Activated CD4-positive, alpha-beta T cell treated with anti-CD3 and anti-CD28 coated beads, Interleukin-2, amount 10 ng/mL, durations not matched to agents 24 days and 14 days (primary cell): ENCODE measurements around the gene PLCD1. TPM values are rescaled to one million over a fixed set of nuclear protein-coding genes. Genes with fewer than 3 reads are reported as not detected.
"Not testable (repeated sequence)": the region's sequence is repeated elsewhere in the genome, so short reads cannot be mapped to it uniquely, and the experiment has no call there.

ENCODE experiments used
- DNase-seq: peaks from one replicate; pipeline ENCODE4 v3.0.0; 2022
- H3K27ac Mint-ChIP-seq: one replicate; pipeline ENCODE4 v1.8.0; 2022; ENCODE audit warnings: mild to moderate bottlenecking, mixed read lengths
- H3K27me3 Mint-ChIP-seq: one replicate; pipeline ENCODE4 v1.8.0; 2022; ENCODE audit warnings: mixed read lengths
- H3K36me3 Mint-ChIP-seq: one replicate; pipeline ENCODE4 v1.8.0; 2022; ENCODE audit warnings: low read depth, mild to moderate bottlenecking, mixed read lengths
- H3K4me1 Mint-ChIP-seq: one replicate; pipeline ENCODE4 v1.8.0; 2021; ENCODE audit warnings: mixed read lengths
- H3K4me3 Mint-ChIP-seq: one replicate; pipeline ENCODE4 v1.8.0; 2022; ENCODE audit warnings: mild to moderate bottlenecking, moderate library complexity, mixed read lengths
- H3K9me3 Mint-ChIP-seq: one replicate; pipeline ENCODE4 v1.8.0; 2021; ENCODE audit warnings: mixed read lengths
- intact Hi-C: fragments of 100-400 bp; cut with micrococcal nuclease; formaldehyde crosslinking; loops from one replicate; pipeline ENCODE4 v1.15.1; 2023
- total RNA-seq: library from RNA; stranded (reverse); gene quantifications from 2 replicates; pipeline ENCODE4 v1.2.3, GENCODE V29; 2022

The PLCD1 gene
- total RNA-seq, 1 donor from 2014 or later: 4.2 TPM

DNA sequence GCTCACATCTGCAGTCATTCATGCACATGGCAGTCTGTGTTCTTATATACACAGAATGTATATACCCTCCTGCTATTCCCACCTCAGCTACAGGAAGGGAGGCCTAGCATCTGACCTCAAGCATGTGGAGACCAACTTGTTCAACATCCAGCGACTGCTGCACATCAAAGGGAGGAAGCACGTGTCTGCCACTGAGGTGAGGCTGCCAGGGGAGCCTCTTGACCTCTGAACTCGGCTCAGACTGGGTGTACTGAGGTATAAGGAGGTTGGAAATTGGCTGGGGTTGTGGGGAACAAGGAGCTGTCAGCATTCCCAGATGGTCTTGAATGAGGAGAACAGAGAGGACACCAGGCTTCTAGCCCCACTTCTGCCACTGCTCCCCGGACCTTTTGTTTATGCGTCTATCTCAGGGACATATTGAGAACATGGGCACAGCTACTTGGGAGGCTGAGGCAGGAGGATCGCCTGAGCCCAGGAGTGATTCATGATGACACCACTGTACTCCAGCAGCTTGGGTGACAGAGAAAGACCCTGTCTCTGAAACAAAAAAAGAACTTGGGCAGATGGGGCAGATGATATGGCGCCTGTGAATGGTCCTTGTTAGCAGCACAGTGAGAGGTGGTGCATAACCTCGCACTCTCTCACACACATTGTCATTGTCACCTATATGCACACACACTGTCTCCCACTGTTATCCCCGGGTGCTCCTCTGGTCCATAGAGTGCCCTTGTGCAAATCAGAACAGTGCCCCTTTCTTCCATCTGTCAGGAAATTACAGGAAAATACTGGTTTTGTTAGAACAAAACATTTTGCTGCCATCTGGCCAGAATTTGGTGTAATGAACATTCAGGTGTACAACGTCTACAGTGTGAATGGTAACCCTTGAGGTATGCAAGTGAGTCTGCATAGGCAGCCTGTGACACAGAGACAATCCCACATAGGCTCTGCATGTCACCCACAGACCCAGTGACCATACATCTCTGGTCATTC, 33.5 kb downstream of the PLCD1 start:
- peak; percentile 74 for DNase-seq
- H3K27me3 Mint-ChIP-seq: peaks cover 2% of the 10 kb centered on the region
- H3K36me3 Mint-ChIP-seq: peaks cover 34% of the 10 kb centered on the region
- intact Hi-C loops: loop anchor here (2.0 kb wide), 1 partner anchor 43 kb away; the partner anchor contains the start of gene DLEC1
- H3K27ac Mint-ChIP-seq: peak overlapping the region; percentile 95
- peak overlapping the region; percentile 97 for H3K4me3 Mint-ChIP-seq
- H3K4me1 Mint-ChIP-seq: peaks cover 52% of the 10 kb centered on the region
- H3K9me3 Mint-ChIP-seq: no peaks in the 10 kb centered on the region

GRCh38 chr3:37994639-37994972, 34.8 kb downstream of the PLCD1 start:
- Mint-ChIP-seq H3K9me3 (no peaks in the 10 kb centered on the region), H3K27ac (peak overlapping the region; percentile 95), H3K36me3 (peaks cover 27% of the 10 kb centered on the region), H3K27me3 (peaks cover 2% of the 10 kb centered on the region), H3K4me3 (peak overlapping the region; percentile 97), H3K4me1 (peaks cover 50% of the 10 kb centered on the region)
- no peak for DNase-seq
- intact Hi-C loops: loop anchor here (1.0 to 2.0 kb wide), 2 partner anchors 44 to 171 kb away; partner anchors contain the start of genes DLEC1 and OXSR1

DNA sequence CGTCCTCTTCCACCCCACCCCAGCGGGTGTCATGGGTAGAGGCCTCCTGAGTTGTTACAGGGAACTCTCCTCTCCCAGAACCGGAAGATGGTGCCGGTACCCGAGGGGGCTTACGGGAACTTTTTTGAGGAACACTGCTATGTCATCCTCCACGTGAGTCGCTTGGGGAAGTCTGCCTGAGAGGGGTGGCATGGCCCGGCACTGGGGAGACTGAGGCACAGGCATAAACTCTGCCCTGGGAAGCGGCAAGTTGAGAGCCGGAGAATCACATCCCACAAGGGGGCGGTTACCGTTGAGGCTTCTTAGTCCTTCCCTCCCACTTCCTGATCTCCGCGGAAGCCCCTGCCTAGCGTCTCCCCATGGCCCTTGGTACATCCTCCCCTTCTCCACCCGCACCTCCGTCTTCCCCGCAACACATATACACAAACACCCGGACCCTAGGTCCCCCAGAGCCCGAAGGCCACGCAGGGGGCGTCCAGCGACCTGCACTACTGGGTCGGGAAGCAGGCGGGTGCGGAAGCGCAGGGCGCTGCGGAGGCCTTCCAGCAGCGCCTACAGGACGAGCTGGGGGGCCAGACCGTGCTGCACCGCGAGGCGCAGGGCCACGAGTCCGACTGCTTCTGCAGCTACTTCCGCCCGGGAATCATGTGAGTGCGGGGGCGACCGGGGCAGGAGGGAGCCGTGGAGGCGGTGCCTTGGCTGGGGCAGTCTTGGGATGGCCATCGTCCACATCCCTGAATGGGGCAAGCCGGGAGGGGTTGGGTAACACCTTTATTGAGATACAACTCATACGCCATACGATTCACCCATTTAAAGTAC, 35.4 kb downstream of the PLCD1 start:
- intact Hi-C loops: loop anchor here (1.0 to 2.0 kb wide), 2 partner anchors 45 to 171 kb away; partner anchors contain the start of genes DLEC1 and OXSR1
- peaks cover 46% of the 10 kb centered on the region for H3K4me1 Mint-ChIP-seq
- H3K9me3 Mint-ChIP-seq: no peaks in the 10 kb centered on the region
- H3K27ac Mint-ChIP-seq: peak overlapping the region; percentile 95
- H3K4me3 Mint-ChIP-seq: peak overlapping the region; percentile 97
- peaks cover 2% of the 10 kb centered on the region for H3K27me3 Mint-ChIP-seq
- peak; percentile 89 for DNase-seq
- peaks cover 21% of the 10 kb centered on the region for H3K36me3 Mint-ChIP-seq

DNA sequence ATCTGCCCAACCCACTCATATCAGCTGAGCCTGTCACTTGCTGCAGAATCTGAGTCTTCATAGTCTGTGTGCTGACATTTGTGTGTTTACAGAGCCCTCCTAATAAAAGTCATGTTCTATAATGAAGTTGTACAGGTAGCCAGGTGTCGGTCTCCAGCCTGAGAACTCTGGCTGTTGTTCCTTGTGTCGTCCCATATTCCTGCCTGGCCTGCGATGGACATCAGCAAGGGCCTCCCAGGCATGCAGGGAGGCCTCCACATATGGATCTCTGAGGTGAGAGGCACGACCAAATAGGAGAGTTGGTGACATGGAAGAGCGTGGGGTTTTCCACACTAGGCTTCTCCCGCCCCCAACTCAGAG, 36.0 kb downstream of the PLCD1 start:
- Mint-ChIP-seq H3K27ac (peak overlapping the region; percentile 95), H3K36me3 (peaks cover 20% of the 10 kb centered on the region), H3K9me3 (no peaks in the 10 kb centered on the region), H3K27me3 (peaks cover 2% of the 10 kb centered on the region), H3K4me3 (peak overlapping the region; percentile 97), H3K4me1 (peaks cover 42% of the 10 kb centered on the region)
- intact Hi-C loops: no loop called here
- no peak for DNase-seq

- Mint-ChIP-seq H3K9me3 (no peaks in the 10 kb centered on the region), H3K27ac (peak overlapping the region; percentile 20), H3K4me1 (peaks cover 38% of the 10 kb centered on the region), H3K4me3 (peak overlapping the region; percentile 97), H3K27me3 (peaks cover 2% of the 10 kb centered on the region), H3K36me3 (peaks cover 20% of the 10 kb centered on the region)
- DNase-seq: no peak
- intact Hi-C loops: no loop called here
Measured at GRCh38 chr3:37993067-37993455, 36.4 kb downstream of the PLCD1 start.

DNA sequence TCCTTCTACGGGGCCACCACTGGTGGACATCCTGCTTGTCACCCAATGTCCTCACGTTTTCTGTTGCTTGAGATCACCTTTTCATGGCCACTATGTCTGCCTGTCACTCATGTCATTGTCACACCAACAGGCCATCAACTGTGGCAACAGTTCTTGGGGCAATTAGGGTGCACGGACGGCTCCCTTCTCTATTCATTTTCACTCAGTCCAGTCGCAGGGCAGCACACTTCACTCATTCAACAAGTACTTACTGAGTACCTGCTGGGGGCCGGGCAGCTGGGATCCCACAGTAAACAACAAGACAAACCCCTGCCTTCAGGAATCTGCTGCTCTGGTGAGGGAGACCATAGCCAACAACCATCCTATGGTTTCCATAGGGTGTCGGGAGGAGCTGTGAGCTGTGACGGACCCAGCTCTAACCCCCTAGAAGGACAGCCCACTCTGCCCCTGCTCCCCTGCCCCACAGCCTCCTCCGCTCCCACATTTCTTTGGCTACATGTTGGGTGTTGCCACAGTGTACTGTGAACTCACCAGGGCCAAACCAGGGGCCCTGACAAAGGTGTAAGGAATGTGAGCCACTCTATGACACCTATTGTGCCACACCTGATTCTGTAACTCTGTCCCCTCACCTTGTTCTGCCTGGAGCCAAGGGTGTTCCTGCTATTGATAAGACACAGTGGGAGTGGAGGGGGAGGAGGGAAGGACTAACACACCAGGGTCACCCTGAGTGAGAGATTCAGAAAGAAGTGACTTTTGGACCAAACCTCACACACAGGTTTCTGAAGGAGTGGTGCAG, 37.0 kb downstream of the PLCD1 start:
- intact Hi-C loops: no loop called here
- peak overlapping the region; percentile 20 for H3K27ac Mint-ChIP-seq
- H3K4me3 Mint-ChIP-seq: no peak overlapping the region
- H3K9me3 Mint-ChIP-seq: no peaks in the 10 kb centered on the region
- H3K4me1 Mint-ChIP-seq: peaks cover 37% of the 10 kb centered on the region
- H3K27me3 Mint-ChIP-seq: peaks cover 2% of the 10 kb centered on the region
- no peak for DNase-seq
- H3K36me3 Mint-ChIP-seq: peaks cover 20% of the 10 kb centered on the region

- no peak overlapping the region for H3K27ac Mint-ChIP-seq
- DNase-seq: no peak
- peaks cover 35% of the 10 kb centered on the region for H3K4me1 Mint-ChIP-seq
- H3K4me3 Mint-ChIP-seq: no peak overlapping the region
- H3K36me3 Mint-ChIP-seq: peaks cover 18% of the 10 kb centered on the region
- intact Hi-C loops: no loop called here
- H3K9me3 Mint-ChIP-seq: no peaks in the 10 kb centered on the region
- peaks cover 2% of the 10 kb centered on the region for H3K27me3 Mint-ChIP-seq
Measured at GRCh38 chr3:37991823-37992222, 37.6 kb downstream of the PLCD1 start.

GRCh38 chr3:37991109-37991508, 38.3 kb downstream of the PLCD1 start:
- intact Hi-C loops: no loop called here
- no peak for DNase-seq

DNA sequence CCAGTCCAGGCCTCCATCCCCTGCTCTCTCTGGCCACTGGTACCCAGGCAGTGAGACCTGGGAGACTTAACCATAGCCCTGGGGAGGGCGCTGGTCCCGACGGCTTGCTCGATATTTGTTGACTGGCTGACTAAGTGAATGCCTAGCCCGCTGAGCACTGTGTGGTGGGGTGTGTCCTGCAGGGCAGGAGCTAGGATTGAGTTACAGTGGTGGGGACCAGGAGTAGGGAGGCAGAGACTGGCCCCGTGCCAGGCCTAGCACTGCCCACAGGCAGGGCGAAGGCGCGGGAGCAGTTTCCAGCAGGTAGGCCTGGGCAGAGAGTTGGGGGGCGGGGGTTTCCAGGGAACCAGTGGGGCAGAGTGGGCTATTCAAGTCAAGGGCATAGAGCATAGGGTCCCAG, 38.9 kb downstream of the PLCD1 start, which contains the start of gene VILL:
TSS of gene VILL (plus strand) at position 260 of the 400 bp plus-strand sequence. CDS start 2,887 bp downstream, outside the sequence.
- no peak for DNase-seq
- Mint-ChIP-seq H3K4me1 (peaks cover 22% of the 10 kb centered on the region), H3K36me3 (peaks cover 6% of the 10 kb centered on the region), H3K27me3 (peaks cover 2% of the 10 kb centered on the region), H3K4me3 (no peak within 1 kb of the TSS), H3K27ac (peak within 1 kb of the TSS; percentile 52), H3K9me3 (no peaks in the 10 kb centered on the region)
- intact Hi-C loops: no loop called here

More at GRCh38 chr3:37991109-37991508, 38.3 kb downstream of the PLCD1 start:
- Mint-ChIP-seq H3K27me3 (peaks cover 2% of the 10 kb centered on the region), H3K27ac (no peak overlapping the region), H3K36me3 (peaks cover 11% of the 10 kb centered on the region), H3K9me3 (no peaks in the 10 kb centered on the region), H3K4me1 (peaks cover 28% of the 10 kb centered on the region), H3K4me3 (no peak overlapping the region)

DNA sequence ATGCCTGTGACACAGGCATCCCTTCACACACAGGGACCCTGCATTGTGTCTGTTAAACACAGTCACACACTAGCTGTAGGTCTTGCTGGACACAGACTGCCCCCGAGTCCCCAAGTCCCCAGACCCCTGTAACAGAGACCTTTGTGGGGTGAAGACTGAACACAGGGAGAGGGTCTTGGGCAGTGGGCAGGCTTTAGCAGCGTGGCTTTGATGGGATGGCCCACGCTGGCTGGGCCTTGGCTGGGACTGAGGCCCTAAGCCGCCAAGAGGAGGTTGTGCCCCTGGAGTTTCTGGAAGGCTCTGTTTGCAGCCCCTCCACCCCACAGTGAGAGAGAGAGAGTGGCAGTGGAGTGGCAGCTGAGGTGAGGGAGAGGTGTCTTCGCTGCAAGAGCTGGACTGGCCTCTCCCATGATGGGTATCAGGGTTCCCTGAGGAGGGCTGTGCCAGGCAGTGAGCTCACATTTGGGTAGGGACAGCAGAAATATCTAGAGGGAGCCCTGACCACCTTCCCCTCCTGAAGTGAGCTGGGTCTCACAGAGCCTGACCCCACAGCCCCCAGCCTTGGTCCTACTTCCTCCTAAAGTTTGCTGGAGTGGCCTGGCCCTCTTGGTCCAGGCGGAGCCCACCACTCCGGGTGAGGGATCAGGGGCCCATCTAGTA, 39.5 kb downstream of the PLCD1 start:
- peaks cover 16% of the 10 kb centered on the region for H3K4me1 Mint-ChIP-seq
- intact Hi-C loops: no loop called here
- DNase-seq: no peak
- H3K36me3 Mint-ChIP-seq: peaks cover 3% of the 10 kb centered on the region
- H3K27ac Mint-ChIP-seq: no peak overlapping the region
- H3K4me3 Mint-ChIP-seq: no peak overlapping the region
- no peaks in the 10 kb centered on the region for H3K9me3 Mint-ChIP-seq
- peaks cover 2% of the 10 kb centered on the region for H3K27me3 Mint-ChIP-seq

DNA sequence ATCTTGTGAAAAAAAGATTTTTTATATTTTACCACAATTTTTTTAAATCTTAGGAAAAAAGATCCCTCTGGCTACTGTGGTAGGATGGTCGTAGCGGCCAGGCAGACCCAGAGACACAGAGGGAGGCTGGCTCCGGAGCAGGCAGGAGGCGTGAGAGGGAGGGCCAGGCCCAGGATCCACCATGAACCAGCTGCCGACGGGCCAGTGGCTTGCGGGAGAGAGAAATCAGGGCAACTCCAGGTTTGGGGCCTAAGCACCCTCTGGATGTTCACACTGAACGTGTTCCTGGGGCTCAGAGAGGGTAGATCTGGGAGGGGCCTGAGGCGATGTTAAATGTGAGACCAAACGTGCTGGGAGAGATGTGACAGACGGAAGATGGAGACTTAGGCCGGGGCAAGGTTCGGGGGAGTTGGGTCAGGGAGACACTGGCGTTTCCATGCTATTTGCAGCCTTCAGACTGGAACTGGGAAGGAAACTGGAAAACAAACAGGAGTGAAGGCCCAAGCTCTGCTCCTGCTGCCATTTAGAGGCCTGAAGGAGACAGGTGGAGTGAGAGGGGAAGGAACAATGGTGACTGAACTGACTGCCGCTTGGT, 40.4 kb downstream of the PLCD1 start:
- Mint-ChIP-seq H3K27me3 (peaks cover 2% of the 10 kb centered on the region), H3K36me3 (no peaks in the 10 kb centered on the region), H3K9me3 (no peaks in the 10 kb centered on the region), H3K27ac (no peak overlapping the region), H3K4me1 (peaks cover 9% of the 10 kb centered on the region), H3K4me3 (no peak overlapping the region)
- intact Hi-C loops: no loop called here
- DNase-seq: no peak

DNA sequence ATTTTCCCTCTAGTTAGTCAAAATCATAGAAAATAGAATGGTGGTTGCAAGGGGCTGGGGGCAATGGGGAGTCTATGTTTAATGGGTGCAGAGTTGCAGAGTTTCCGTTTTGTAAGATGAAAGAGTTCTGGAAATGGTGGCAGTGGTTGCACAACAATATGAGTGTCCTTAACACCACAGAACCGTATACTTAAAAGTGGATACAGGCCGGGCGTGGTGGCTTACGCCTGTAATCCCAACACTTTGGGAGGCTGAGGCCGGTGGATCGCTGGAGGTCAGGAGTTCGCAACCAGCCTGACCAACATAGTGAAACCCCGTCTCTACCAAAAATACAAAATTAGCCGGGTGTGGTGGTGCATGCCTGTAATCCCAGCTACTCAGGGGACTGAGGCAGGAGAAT, 41.1 kb downstream of the PLCD1 start:
- H3K27me3 Mint-ChIP-seq, intact Hi-C loops: not testable (repeated sequence)

More for the DNA sequence above, 41.1 kb downstream of the PLCD1 start:
- H3K4me3 Mint-ChIP-seq, H3K4me1 Mint-ChIP-seq, H3K27ac Mint-ChIP-seq, DNase-seq, H3K9me3 Mint-ChIP-seq, H3K36me3 Mint-ChIP-seq: not testable (repeated sequence)
